ENCODE data around the gene AAR2.

AAR2 gene

GRCh38 chr20:36238153-36238552 lies 1.9 kb downstream of the AAR2 start:
- Histone ChIP-seq H3K9me3 (ENCODE audit: control insufficient read depth, low read length) (no peaks in the 10 kb centered on the region), H3K27ac (ENCODE audit: insufficient read depth, low read length, poor library complexity, severe bottlenecking) (no peak overlapping the region), H3K4me1 (ENCODE audit: control insufficient read depth, insufficient read depth, low read length, poor library complexity, severe bottlenecking) (peaks cover 6% of the 10 kb centered on the region), H3K4me3 (ENCODE audit: insufficient read depth, low read depth, low read length, poor library complexity, severe bottlenecking) (no peak overlapping the region), H3K36me3 (ENCODE audit: control insufficient read depth, insufficient read depth, low read length) (peaks cover 24% of the 10 kb centered on the region), H3K27me3 (replicated peaks; ENCODE audit: control insufficient read depth, insufficient read depth, low read length, poor library complexity, severe bottlenecking) (no peaks in the 10 kb centered on the region)
- no peak for DNase-seq

GRCh38 chr20:36238760-36239159 lies 2.5 kb downstream of the AAR2 start:
- H3K27ac ChIP-seq (ENCODE audit: insufficient read depth, low read length, poor library complexity, severe bottlenecking): no peak overlapping the region
- no peaks in the 10 kb centered on the region for H3K27me3 ChIP-seq (replicated peaks; ENCODE audit: control insufficient read depth, insufficient read depth, low read length, poor library complexity, severe bottlenecking)
- peaks cover 6% of the 10 kb centered on the region for H3K4me1 ChIP-seq (ENCODE audit: control insufficient read depth, insufficient read depth, low read length, poor library complexity, severe bottlenecking)
- DNase-seq: no peak
- peaks cover 30% of the 10 kb centered on the region for H3K36me3 ChIP-seq (ENCODE audit: control insufficient read depth, insufficient read depth, low read length)
- H3K4me3 ChIP-seq (ENCODE audit: insufficient read depth, low read depth, low read length, poor library complexity, severe bottlenecking): no peak overlapping the region
- H3K9me3 ChIP-seq (ENCODE audit: control insufficient read depth, low read length): no peaks in the 10 kb centered on the region

GRCh38 chr20:36240076-36240475 lies 3.8 kb downstream of the AAR2 start:
- H3K27me3 ChIP-seq (replicated peaks; ENCODE audit: control insufficient read depth, insufficient read depth, low read length, poor library complexity, severe bottlenecking): no peaks in the 10 kb centered on the region
- H3K9me3 ChIP-seq (ENCODE audit: control insufficient read depth, low read length): no peaks in the 10 kb centered on the region
- H3K4me3 ChIP-seq (ENCODE audit: insufficient read depth, low read depth, low read length, poor library complexity, severe bottlenecking): no peak overlapping the region
- H3K36me3 ChIP-seq (ENCODE audit: control insufficient read depth, insufficient read depth, low read length): peaks cover 44% of the 10 kb centered on the region
- H3K4me1 ChIP-seq (ENCODE audit: control insufficient read depth, insufficient read depth, low read length, poor library complexity, severe bottlenecking): peaks cover 6% of the 10 kb centered on the region
- DNase-seq: no peak
- H3K27ac ChIP-seq (ENCODE audit: insufficient read depth, low read length, poor library complexity, severe bottlenecking): no peak overlapping the region

- H3K27ac ChIP-seq (ENCODE audit: insufficient read depth, low read length, poor library complexity, severe bottlenecking): no peak overlapping the region
- no peaks in the 10 kb centered on the region for H3K27me3 ChIP-seq (replicated peaks; ENCODE audit: control insufficient read depth, insufficient read depth, low read length, poor library complexity, severe bottlenecking)
Measured at GRCh38 chr20:36241678-36242077, 5.4 kb downstream of the AAR2 start.

GRCh38 chr20:36243726-36244125 lies 7.4 kb downstream of the AAR2 start:
- H3K27me3 ChIP-seq (replicated peaks; ENCODE audit: control insufficient read depth, insufficient read depth, low read length, poor library complexity, severe bottlenecking): no peaks in the 10 kb centered on the region
- no peak overlapping the region for H3K4me3 ChIP-seq (ENCODE audit: insufficient read depth, low read depth, low read length, poor library complexity, severe bottlenecking)
- no peaks in the 10 kb centered on the region for H3K4me1 ChIP-seq (ENCODE audit: control insufficient read depth, insufficient read depth, low read length, poor library complexity, severe bottlenecking)
- H3K9me3 ChIP-seq (ENCODE audit: control insufficient read depth, low read length): no peaks in the 10 kb centered on the region
- H3K36me3 ChIP-seq (ENCODE audit: control insufficient read depth, insufficient read depth, low read length): peaks cover 78% of the 10 kb centered on the region
- H3K27ac ChIP-seq (ENCODE audit: insufficient read depth, low read length, poor library complexity, severe bottlenecking): no peak overlapping the region
- no peak for DNase-seq

More at GRCh38 chr20:36241678-36242077, 5.4 kb downstream of the AAR2 start:
- Histone ChIP-seq H3K9me3 (ENCODE audit: control insufficient read depth, low read length) (no peaks in the 10 kb centered on the region), H3K4me1 (ENCODE audit: control insufficient read depth, insufficient read depth, low read length, poor library complexity, severe bottlenecking) (peaks cover 6% of the 10 kb centered on the region), H3K36me3 (ENCODE audit: control insufficient read depth, insufficient read depth, low read length) (peaks cover 60% of the 10 kb centered on the region), H3K4me3 (ENCODE audit: insufficient read depth, low read depth, low read length, poor library complexity, severe bottlenecking) (no peak overlapping the region)
- DNase-seq: no peak

GRCh38 chr20:36246401-36246800 lies 10.1 kb downstream of the AAR2 start:
- Histone ChIP-seq H3K27ac (ENCODE audit: insufficient read depth, low read length, poor library complexity, severe bottlenecking) (no peak overlapping the region), H3K27me3 (replicated peaks; ENCODE audit: control insufficient read depth, insufficient read depth, low read length, poor library complexity, severe bottlenecking) (no peaks in the 10 kb centered on the region), H3K36me3 (ENCODE audit: control insufficient read depth, insufficient read depth, low read length) (peaks cover 73% of the 10 kb centered on the region), H3K4me3 (ENCODE audit: insufficient read depth, low read depth, low read length, poor library complexity, severe bottlenecking) (no peak overlapping the region), H3K4me1 (ENCODE audit: control insufficient read depth, insufficient read depth, low read length, poor library complexity, severe bottlenecking) (no peaks in the 10 kb centered on the region), H3K9me3 (ENCODE audit: control insufficient read depth, low read length) (no peaks in the 10 kb centered on the region)
- no peak for DNase-seq

- no peak for DNase-seq
- no peak overlapping the region for H3K4me3 ChIP-seq (ENCODE audit: insufficient read depth, low read depth, low read length, poor library complexity, severe bottlenecking)
- no peaks in the 10 kb centered on the region for H3K4me1 ChIP-seq (ENCODE audit: control insufficient read depth, insufficient read depth, low read length, poor library complexity, severe bottlenecking)
- no peaks in the 10 kb centered on the region for H3K27me3 ChIP-seq (replicated peaks; ENCODE audit: control insufficient read depth, insufficient read depth, low read length, poor library complexity, severe bottlenecking)
- peaks cover 71% of the 10 kb centered on the region for H3K36me3 ChIP-seq (ENCODE audit: control insufficient read depth, insufficient read depth, low read length)
- H3K27ac ChIP-seq (ENCODE audit: insufficient read depth, low read length, poor library complexity, severe bottlenecking): no peak overlapping the region
- H3K9me3 ChIP-seq (ENCODE audit: control insufficient read depth, low read length): no peaks in the 10 kb centered on the region
Measured at GRCh38 chr20:36248836-36249235, 12.6 kb downstream of the AAR2 start.

- H3K36me3 ChIP-seq (ENCODE audit: control insufficient read depth, insufficient read depth, low read length): peaks cover 65% of the 10 kb centered on the region
Measured at GRCh38 chr20:36249450-36249849, 13.2 kb downstream of the AAR2 start.

GRCh38 chr20:36251426-36251825 lies 15.1 kb downstream of the AAR2 start:
- Histone ChIP-seq H3K27ac (ENCODE audit: insufficient read depth, low read length, poor library complexity, severe bottlenecking) (no peak overlapping the region), H3K4me1 (ENCODE audit: control insufficient read depth, insufficient read depth, low read length, poor library complexity, severe bottlenecking) (no peaks in the 10 kb centered on the region), H3K27me3 (replicated peaks; ENCODE audit: control insufficient read depth, insufficient read depth, low read length, poor library complexity, severe bottlenecking) (no peaks in the 10 kb centered on the region), H3K36me3 (ENCODE audit: control insufficient read depth, insufficient read depth, low read length) (peaks cover 56% of the 10 kb centered on the region), H3K4me3 (ENCODE audit: insufficient read depth, low read depth, low read length, poor library complexity, severe bottlenecking) (no peak overlapping the region), H3K9me3 (ENCODE audit: control insufficient read depth, low read length) (no peaks in the 10 kb centered on the region)
- no peak for DNase-seq

More at GRCh38 chr20:36249450-36249849, 13.2 kb downstream of the AAR2 start:
- Histone ChIP-seq H3K27ac (ENCODE audit: insufficient read depth, low read length, poor library complexity, severe bottlenecking) (no peak overlapping the region), H3K4me3 (ENCODE audit: insufficient read depth, low read depth, low read length, poor library complexity, severe bottlenecking) (no peak overlapping the region), H3K27me3 (replicated peaks; ENCODE audit: control insufficient read depth, insufficient read depth, low read length, poor library complexity, severe bottlenecking) (no peaks in the 10 kb centered on the region), H3K9me3 (ENCODE audit: control insufficient read depth, low read length) (no peaks in the 10 kb centered on the region), H3K4me1 (ENCODE audit: control insufficient read depth, insufficient read depth, low read length, poor library complexity, severe bottlenecking) (no peaks in the 10 kb centered on the region)
- DNase-seq: no peak

- no peaks in the 10 kb centered on the region for H3K27me3 ChIP-seq (replicated peaks; ENCODE audit: control insufficient read depth, insufficient read depth, low read length, poor library complexity, severe bottlenecking)
- H3K9me3 ChIP-seq (ENCODE audit: control insufficient read depth, low read length): no peaks in the 10 kb centered on the region
- DNase-seq: no peak
- H3K4me1 ChIP-seq (ENCODE audit: control insufficient read depth, insufficient read depth, low read length, poor library complexity, severe bottlenecking): no peaks in the 10 kb centered on the region
- H3K36me3 ChIP-seq (ENCODE audit: control insufficient read depth, insufficient read depth, low read length): peaks cover 47% of the 10 kb centered on the region
- H3K4me3 ChIP-seq (ENCODE audit: insufficient read depth, low read depth, low read length, poor library complexity, severe bottlenecking): no peak overlapping the region
- H3K27ac ChIP-seq (ENCODE audit: insufficient read depth, low read length, poor library complexity, severe bottlenecking): no peak overlapping the region
Measured at GRCh38 chr20:36252511-36252910, 16.2 kb downstream of the AAR2 start.

GRCh38 chr20:36253036-36253435 lies 16.8 kb downstream of the AAR2 start:
- DNase-seq: no peak
- H3K9me3 ChIP-seq (ENCODE audit: control insufficient read depth, low read length): no peaks in the 10 kb centered on the region
- H3K4me3 ChIP-seq (ENCODE audit: insufficient read depth, low read depth, low read length, poor library complexity, severe bottlenecking): no peak overlapping the region
- H3K27me3 ChIP-seq (replicated peaks; ENCODE audit: control insufficient read depth, insufficient read depth, low read length, poor library complexity, severe bottlenecking): no peaks in the 10 kb centered on the region
- H3K4me1 ChIP-seq (ENCODE audit: control insufficient read depth, insufficient read depth, low read length, poor library complexity, severe bottlenecking): no peaks in the 10 kb centered on the region
- peaks cover 42% of the 10 kb centered on the region for H3K36me3 ChIP-seq (ENCODE audit: control insufficient read depth, insufficient read depth, low read length)
- H3K27ac ChIP-seq (ENCODE audit: insufficient read depth, low read length, poor library complexity, severe bottlenecking): no peak overlapping the region
